ENCODE measurements around the gene RAB10. TPM values are rescaled to one million over a fixed set of nuclear protein-coding genes. Genes with fewer than 3 reads are reported as not detected.

RAB10 gene
- total and polyA plus RNA-seq, 9 of the 15 experiments (the other 6 are each of a cell fraction or from before 2014, with no cell fraction given), result 25.1 to 214 (median 157) TPM

- no peaks in the 10 kb centered on the region for H4K20me1 ChIP-seq (replicated peaks; ENCODE audit: control insufficient read depth, insufficient read depth, low read length)
- no peak overlapping the region for H3K4me3 ChIP-seq
- POLR2A ChIA-PET, result no interaction called here
- intact Hi-C loops (cut with micrococcal nuclease) (no loop called here), in situ Hi-C loops (cut with MboI) (no loop called here)
- no peak overlapping the region; a peak in 1 of 4 replicates for H3K9ac ChIP-seq (ENCODE audit: insufficient read depth in 1 of 2, low read depth in 2 of 2, low read length in 2 of 2)
- H3K27me3 ChIP-seq (ENCODE audit: control insufficient read depth in 2 of 2, insufficient read depth in 2 of 2, low read length in 2 of 2), result peaks cover 0 to 5% of the 10 kb centered on the region in 2 experiments; a peak in 2 of 5 replicates
- DNase-seq (ENCODE audit: extremely low read depth in 1 of 4, low spot score in 3 of 4), result no peak
- CTCF ChIA-PET (ENCODE audit: low intra/inter-chr PET ratio), result no interaction called here
- no TSS peak for BruUV-seq (replicated peaks)
- no peaks in the 10 kb centered on the region for H3K9me3 ChIP-seq (replicated peaks; ENCODE audit: control insufficient read depth, insufficient read depth, low read depth, low read length)
- peaks cover 0 to 30% of the 10 kb centered on the region in 2 experiments; a peak in 2 of 5 replicates for H3K4me1 ChIP-seq (replicated peaks in 1 of 2; ENCODE audit: control insufficient read depth in 2 of 2, insufficient read depth in 2 of 2, low read length in 2 of 2)
- no peak for ATAC-seq
- H2AFZ ChIP-seq (ENCODE audit: low read depth, low read length), result no peak overlapping the region
- 39% methylated on average over 4 of the region's 5 CpGs for WGBS (ENCODE audit: insufficient coverage, low coverage, missing lambda C conversion rate)
- no peaks in the 10 kb centered on the region for H3K9me1 ChIP-seq (ENCODE audit: control insufficient read depth, insufficient read depth, low read length)
- no peak for FAIRE-seq
- H3K79me2 ChIP-seq (ENCODE audit: control insufficient read depth, insufficient read depth, low read length), result no peaks in the 10 kb centered on the region
- H3K27ac ChIP-seq (ENCODE audit: extremely low read depth, low read depth, low read length), result no peak overlapping the region
- no peak overlapping the region for H3K4me2 ChIP-seq (ENCODE audit: insufficient read depth, low read length)
- no peaks in the 10 kb centered on the region for H3K36me3 ChIP-seq (ENCODE audit: control insufficient read depth, insufficient read depth, low read length)
- TF ChIP-seq HLTF (IDR thresholded peaks at IDR 0.05) (no peak), CEBPG (CRISPR knock-in tag; IDR thresholded peaks at IDR 0.05) (no peak), CEBPG (tag; conservative IDR thresholded peaks at IDR 0.05 in 1 of 2, IDR thresholded peaks at IDR 0.05 in 1 of 2) (no peak), NONO (IDR thresholded peaks at IDR 0.05; ENCODE audit: low read depth in 2 of 2, low read length in 1 of 2) (no peak), GABPB1 (CRISPR knock-in tag; IDR thresholded peaks at IDR 0.05) (no peak), OTX1 (CRISPR knock-in tag; IDR thresholded peaks at IDR 0.05) (no peak), MAFF (IDR thresholded peaks at IDR 0.05; ENCODE audit: low read length) (no peak), STAG1 (CRISPR knock-in tag; IDR thresholded peaks at IDR 0.05; ENCODE audit: borderline replicate concordance) (no peak), ZNF740 (CRISPR knock-in tag; IDR thresholded peaks at IDR 0.05) (no peak), ZNF740 (tag; IDR thresholded peaks at IDR 0.05) (no peak), FOSL1 (tag; conservative IDR thresholded peaks at IDR 0.05) (no peak), ZNF280B (CRISPR knock-in tag; IDR thresholded peaks at IDR 0.05) (no peak), HNRNPK (IDR thresholded peaks at IDR 0.05; ENCODE audit: low read depth, low read length, poor library complexity, severe bottlenecking) (no peak), KLF6 (CRISPR knock-in tag; IDR thresholded peaks at IDR 0.05; ENCODE audit: borderline replicate concordance) (no peak), BCL6 (CRISPR knock-in tag; IDR thresholded peaks at IDR 0.05) (no peak), SETDB1 (IDR thresholded peaks at IDR 0.05; ENCODE audit: low read length) (no peak), KDM2B (CRISPR knock-in tag; IDR thresholded peaks at IDR 0.05) (no peak), ETS2 (tag; IDR thresholded peaks at IDR 0.05; ENCODE audit: borderline replicate concordance, poor library complexity, severe bottlenecking) (no peak), DPF2 (IDR thresholded peaks at IDR 0.05) (no peak), DACH1 (IDR thresholded peaks at IDR 0.05; ENCODE audit: partially characterized antibody) (no peak), DLX4 (CRISPR knock-in tag; IDR thresholded peaks at IDR 0.05) (no peak)
Observed at GRCh38 chr2:26169226-26169625, 135.3 kb downstream of the RAB10 start.
